ENCODE results near the gene PARPBP. TPM values are rescaled to one million over a fixed set of nuclear protein-coding genes. Genes with fewer than 3 reads are reported as not detected.
"Not testable (repeated sequence)": the region's sequence is repeated elsewhere in the genome, so short reads cannot be mapped to it uniquely, and the experiment has no call there.

Gene PARPBP
- polyA plus RNA-seq, 1 donor from 2014 or later, result 6.3 TPM

DNA sequence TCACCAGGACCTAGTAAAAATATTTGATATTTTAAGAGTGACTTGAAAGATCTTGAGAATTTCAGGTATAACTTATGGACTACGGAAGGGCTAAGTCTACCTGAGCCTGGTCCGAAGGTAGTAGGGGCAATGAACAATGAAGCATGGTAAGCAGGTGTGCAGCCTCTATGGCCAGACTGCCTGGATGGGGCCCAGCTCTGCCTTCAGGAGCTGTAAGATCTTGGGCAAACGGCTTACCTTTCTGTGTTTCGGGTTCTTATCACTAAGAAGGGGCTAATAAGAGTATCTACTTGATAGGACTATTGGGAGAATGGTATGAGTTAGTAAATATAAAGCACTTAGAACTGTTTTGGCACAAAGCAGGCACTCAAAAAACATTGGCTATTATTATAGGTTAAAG lies 39.1 kb upstream of the PARPBP start:
- H3K27ac ChIP-seq (ENCODE audit: low read length), result no peak overlapping the region
- H3K27me3 ChIP-seq (ENCODE audit: insufficient read depth, low read depth, low read length), result no peaks in the 10 kb centered on the region
- no peaks in the 10 kb centered on the region for H3F3A ChIP-seq (ENCODE audit: insufficient read depth, low read length, poor library complexity, severe bottlenecking)
- no peak for TF ChIP-seq REST (IDR thresholded peaks at IDR 0.05; ENCODE audit: borderline replicate concordance)
- TF ChIP-seq EZH2 (IDR thresholded peaks at IDR 0.05; ENCODE audit: borderline replicate concordance, insufficient read depth, low read length, poor library complexity, severe bottlenecking), result no peak
- TF ChIP-seq MXI1 (conservative IDR thresholded peaks at IDR 0.05; ENCODE audit: poor library complexity, severe bottlenecking), result no peak
- TF ChIP-seq POLR2AphosphoS5 (IDR thresholded peaks at IDR 0.05), result no peak
- no peak for TF ChIP-seq TAF1 (IDR thresholded peaks at IDR 0.05; ENCODE audit: low read depth)
- no peak for TF ChIP-seq RAD21 (conservative IDR thresholded peaks at IDR 0.05)
- TF ChIP-seq EP300 (conservative IDR thresholded peaks at IDR 0.05; ENCODE audit: poor library complexity, severe bottlenecking), result no peak
- no peak for TF ChIP-seq SMC3 (conservative IDR thresholded peaks at IDR 0.05; ENCODE audit: poor library complexity)
- TF ChIP-seq, protein P1, sequence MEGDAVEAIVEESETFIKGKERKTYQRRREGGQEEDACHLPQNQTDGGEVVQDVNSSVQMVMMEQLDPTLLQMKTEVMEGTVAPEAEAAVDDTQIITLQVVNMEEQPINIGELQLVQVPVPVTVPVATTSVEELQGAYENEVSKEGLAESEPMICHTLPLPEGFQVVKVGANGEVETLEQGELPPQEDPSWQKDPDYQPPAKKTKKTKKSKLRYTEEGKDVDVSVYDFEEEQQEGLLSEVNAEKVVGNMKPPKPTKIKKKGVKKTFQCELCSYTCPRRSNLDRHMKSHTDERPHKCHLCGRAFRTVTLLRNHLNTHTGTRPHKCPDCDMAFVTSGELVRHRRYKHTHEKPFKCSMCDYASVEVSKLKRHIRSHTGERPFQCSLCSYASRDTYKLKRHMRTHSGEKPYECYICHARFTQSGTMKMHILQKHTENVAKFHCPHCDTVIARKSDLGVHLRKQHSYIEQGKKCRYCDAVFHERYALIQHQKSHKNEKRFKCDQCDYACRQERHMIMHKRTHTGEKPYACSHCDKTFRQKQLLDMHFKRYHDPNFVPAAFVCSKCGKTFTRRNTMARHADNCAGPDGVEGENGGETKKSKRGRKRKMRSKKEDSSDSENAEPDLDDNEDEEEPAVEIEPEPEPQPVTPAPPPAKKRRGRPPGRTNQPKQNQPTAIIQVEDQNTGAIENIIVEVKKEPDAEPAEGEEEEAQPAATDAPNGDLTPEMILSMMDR (IDR thresholded peaks at IDR 0.05; ENCODE audit: poor library complexity, severe bottlenecking), result no peak
- H4K20me1 ChIP-seq (ENCODE audit: insufficient read depth), result no peaks in the 10 kb centered on the region
- H3K9ac ChIP-seq (ENCODE audit: low read length), result no peak overlapping the region
- no peaks in the 10 kb centered on the region for H3K9me2 ChIP-seq (ENCODE audit: insufficient read depth, low read length)
- H3K4me2 ChIP-seq (ENCODE audit: low read length), result no peak overlapping the region
- H3K79me2 ChIP-seq (replicated peaks; ENCODE audit: insufficient read depth, low read length), result no peaks in the 10 kb centered on the region
- H2AFZ ChIP-seq (ENCODE audit: low read depth, low read length), result no peak overlapping the region
- no peaks in the 10 kb centered on the region for H3K9me3 ChIP-seq (ENCODE audit: low read length)
- H3K36me3 ChIP-seq (ENCODE audit: insufficient read depth, low read length), result no peaks in the 10 kb centered on the region
- no peak overlapping the region for H3K4me3 ChIP-seq (ENCODE audit: low read length)

DNA sequence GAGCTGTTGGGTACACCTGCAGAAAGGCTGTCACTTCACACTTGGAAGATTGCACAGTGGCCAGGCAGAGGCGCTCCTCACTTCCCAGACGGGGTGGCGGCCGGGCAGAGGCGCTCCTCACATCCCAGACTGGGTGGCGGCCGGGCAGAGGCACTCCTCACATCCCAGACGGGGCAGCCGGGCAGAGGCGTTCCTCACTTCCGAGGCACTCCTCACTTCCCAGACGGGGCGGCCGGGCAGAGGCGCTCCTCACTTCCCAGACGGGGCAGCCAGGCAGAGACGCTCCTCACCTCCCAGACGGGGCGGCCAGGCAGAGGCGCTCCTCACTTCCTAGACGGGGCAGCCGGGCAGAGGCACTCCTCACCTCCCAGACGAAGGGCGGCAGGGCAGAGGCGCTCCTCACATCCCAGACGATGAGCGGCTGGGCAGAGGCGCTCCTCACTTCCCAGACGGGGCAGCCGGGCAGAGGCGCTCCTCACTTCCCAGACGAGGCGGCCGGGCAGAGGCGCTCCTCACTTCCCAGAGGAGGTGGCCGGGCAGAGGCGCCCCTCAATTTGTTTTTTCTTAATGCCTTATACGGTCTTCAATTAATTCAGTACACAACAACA lies 30.7 kb upstream of the PARPBP start:
- H3F3A ChIP-seq (ENCODE audit: insufficient read depth, low read length, poor library complexity, severe bottlenecking), result not testable (repeated sequence)

DNA sequence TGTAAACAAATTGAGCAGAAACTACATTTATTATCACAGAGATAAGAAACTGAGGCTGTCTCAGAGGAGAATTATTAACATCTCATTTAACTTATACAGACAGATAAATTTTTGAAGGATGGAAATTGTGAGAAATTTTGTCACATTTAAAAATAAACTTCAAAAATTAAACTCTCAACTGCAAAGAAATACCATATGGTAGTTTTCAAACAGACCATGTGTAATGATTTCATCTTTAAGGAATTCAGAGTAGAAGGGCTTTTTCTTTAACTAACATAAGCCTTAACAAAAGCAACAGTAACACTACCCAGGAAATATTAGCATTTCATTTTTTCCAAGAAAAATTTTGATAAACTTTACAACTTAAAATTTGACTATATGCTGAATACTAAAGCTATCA lies 26.7 kb upstream of the PARPBP start:
- Histone ChIP-seq H3K79me2 (replicated peaks; ENCODE audit: insufficient read depth, low read length) (no peaks in the 10 kb centered on the region), H3K4me2 (ENCODE audit: low read length) (no peak overlapping the region), H3K27me3 (ENCODE audit: insufficient read depth, low read depth, low read length) (no peaks in the 10 kb centered on the region), H3K9me3 (ENCODE audit: low read length) (no peaks in the 10 kb centered on the region), H3K4me3 (ENCODE audit: low read length) (no peak overlapping the region), H3K9me2 (ENCODE audit: insufficient read depth, low read length) (no peaks in the 10 kb centered on the region), H4K20me1 (ENCODE audit: insufficient read depth) (no peaks in the 10 kb centered on the region), H2AFZ (ENCODE audit: low read depth, low read length) (no peak overlapping the region), H3K27ac (ENCODE audit: low read length) (no peak overlapping the region), H3K36me3 (ENCODE audit: insufficient read depth, low read length) (peaks cover 6% of the 10 kb centered on the region), H3K9ac (ENCODE audit: low read length) (no peak overlapping the region), H3F3A (ENCODE audit: insufficient read depth, low read length, poor library complexity, severe bottlenecking) (no peaks in the 10 kb centered on the region)
- TF ChIP-seq RAD21 (conservative IDR thresholded peaks at IDR 0.05) (no peak), EZH2 (IDR thresholded peaks at IDR 0.05; ENCODE audit: borderline replicate concordance, insufficient read depth, low read length, poor library complexity, severe bottlenecking) (no peak), SMC3 (conservative IDR thresholded peaks at IDR 0.05; ENCODE audit: poor library complexity) (no peak), REST (IDR thresholded peaks at IDR 0.05; ENCODE audit: borderline replicate concordance) (no peak), EP300 (conservative IDR thresholded peaks at IDR 0.05; ENCODE audit: poor library complexity, severe bottlenecking) (no peak), TAF1 (IDR thresholded peaks at IDR 0.05; ENCODE audit: low read depth) (no peak), POLR2AphosphoS5 (IDR thresholded peaks at IDR 0.05) (no peak), MXI1 (conservative IDR thresholded peaks at IDR 0.05; ENCODE audit: poor library complexity, severe bottlenecking) (no peak)
- TF ChIP-seq, protein P1 (IDR thresholded peaks at IDR 0.05; ENCODE audit: poor library complexity, severe bottlenecking), result no peak

More for the DNA sequence above, 30.7 kb upstream of the PARPBP start:
- H3K9ac ChIP-seq (ENCODE audit: low read length); H3K27me3 ChIP-seq (ENCODE audit: insufficient read depth, low read depth, low read length); H4K20me1 ChIP-seq (ENCODE audit: insufficient read depth); H3K9me3 ChIP-seq (ENCODE audit: low read length); H2AFZ ChIP-seq (ENCODE audit: low read depth, low read length); H3K4me3 ChIP-seq (ENCODE audit: low read length); H3K9me2 ChIP-seq (ENCODE audit: insufficient read depth, low read length); H3K27ac ChIP-seq (ENCODE audit: low read length); H3K4me2 ChIP-seq (ENCODE audit: low read length); H3K79me2 ChIP-seq (replicated peaks; ENCODE audit: insufficient read depth, low read length); H3K36me3 ChIP-seq (ENCODE audit: insufficient read depth, low read length): not testable (repeated sequence)
